Endothelial cell of umbilical vein (primary cell): ENCODE results near the gene FICD. TPM values are rescaled to one million over a fixed set of nuclear protein-coding genes. Genes with fewer than 3 reads are reported as not detected.

ENCODE experiments used
- BruUV-seq: library from RNA; stranded (reverse); fragments of 400-500 nt; replicated peaks from 2 replicates; lab custom pipeline; 2021; lab: Mats Ljungman, UMichigan
- CTCF ChIA-PET: fragments of 300-600, 350-600 bp; sonication (Branson Sonifier 250); formaldehyde crosslinking; loops from one replicate; lab custom pipeline; 2021; ENCODE audit warnings: antibody characterized with exemption, inconsistent platforms; lab: Charles Lee
- POLR2A ChIA-PET: fragments of 300-600, 350-600 bp; sonication (Branson Sonifier 250); formaldehyde crosslinking; loops from one replicate; lab custom pipeline; 2021; ENCODE audit warnings: antibody characterized with exemption, inconsistent platforms; lab: Charles Lee
- DNase-seq: peaks from one replicate; pipeline ENCODE4 v3.0.0-alpha.2; 2011; ENCODE audit warnings: low read depth, low spot score
- FAIRE-seq: peaks from 2 replicates; lab custom pipeline; 2011; peaks lifted over from hg19 to GRCh38; lab: Jason Lieb, UNC
- H2AFZ ChIP-seq: 2 replicates; pipeline ENCODE4 v1.6.0; 2012; ENCODE audit warnings: low read depth, low read length, control low read depth, inconsistent platforms
- H3K27ac ChIP-seq: 2 replicates; pipeline ENCODE4 v1.5.1; 2011; ENCODE audit warnings: low read depth, mild to moderate bottlenecking, control low read depth, low read length, moderate library complexity; ENCODE audit not compliant: insufficient read depth
- H3K27me3 ChIP-seq, 2 experiments: 2 replicates each; pipeline versions ENCODE4 v1.6.0 to v1.6.1; 2011; ENCODE audit warnings: low read length in 2 of 2, mixed read lengths in 1 of 2; ENCODE audit not compliant: control insufficient read depth in 2 of 2, insufficient read depth in 2 of 2
- H3K36me3 ChIP-seq, 2 experiments: 2 replicates in 1 of 2; 3 replicates in 1 of 2; pipeline ENCODE4 v1.5.1; 2011; ENCODE audit warnings: low read length in 2 of 2, mild to moderate bottlenecking in 1 of 2, moderate library complexity in 1 of 2; ENCODE audit not compliant: control insufficient read depth in 2 of 2, insufficient read depth in 2 of 2; ENCODE audit errors: extremely low read depth in 1 of 2
- H3K4me1 ChIP-seq: 3 replicates; pipeline ENCODE4 v1.5.1; 2011; ENCODE audit warnings: mild to moderate bottlenecking, low read length; ENCODE audit not compliant: control insufficient read depth, insufficient read depth; ENCODE audit errors: extremely low read depth
- H3K4me2 ChIP-seq: 2 replicates; pipeline ENCODE4 v1.6.1; 2011; ENCODE audit warnings: low read length, control low read depth, mixed read lengths; ENCODE audit not compliant: insufficient read depth
- H3K4me3 ChIP-seq, 3 experiments: fragments of 200-600 bp in 1 of 3; sonication (generic), shearing (Covaris generic) in 1 of 3; replicated peaks in 1 of 3; 2 replicates each; pipeline ENCODE4 v1.5.1; 2011 to 2016; ENCODE audit warnings: control low read depth in 3 of 3, low read length in 3 of 3, mild to moderate bottlenecking in 2 of 3, inconsistent platforms in 1 of 3, low read depth in 1 of 3, moderate library complexity in 1 of 3; ENCODE audit not compliant: insufficient read depth in 1 of 3
- H3K79me2 ChIP-seq: 2 replicates; pipeline ENCODE4 v1.6.0; 2012; ENCODE audit warnings: low read length, inconsistent platforms; ENCODE audit not compliant: control insufficient read depth, insufficient read depth
- H3K9ac ChIP-seq: replicated peaks from 2 replicates; pipeline ENCODE3; 2011; ENCODE audit warnings: low read length, control low read depth; ENCODE audit not compliant: insufficient read depth; ENCODE audit errors: extremely low read depth
- H3K9me1 ChIP-seq: replicated peaks from 3 replicates; pipeline ENCODE4 v1.6.0; 2011; ENCODE audit warnings: mild to moderate bottlenecking, low read length; ENCODE audit not compliant: control insufficient read depth, insufficient read depth; ENCODE audit errors: extremely low read depth
- H3K9me3 ChIP-seq: replicated peaks from 2 replicates; pipeline ENCODE4 v1.5.1; 2012; ENCODE audit warnings: low read length, inconsistent platforms; ENCODE audit not compliant: control insufficient read depth, insufficient read depth
- H4K20me1 ChIP-seq: replicated peaks from 2 replicates; pipeline ENCODE3; 2011; ENCODE audit warnings: mild to moderate bottlenecking, low read length; ENCODE audit not compliant: control insufficient read depth, insufficient read depth; ENCODE audit errors: extremely low read depth
- CTCF ChIP-seq, 2 donors: IDR thresholded peaks; 1 replicate in 1 of 2; 2 replicates in 1 of 2; pipeline ENCODE4 v1.5.1; 2011; ENCODE audit warnings: low read length in 2 of 2, mild to moderate bottlenecking in 2 of 2, moderate library complexity in 2 of 2, control low read depth in 1 of 2, inconsistent platforms in 1 of 2, low read depth in 1 of 2; ENCODE audit not compliant: insufficient read depth in 1 of 2; ENCODE audit errors: extremely low read depth in 1 of 2
- EZH2 ChIP-seq: IDR thresholded peaks from 2 replicates; pipeline ENCODE4 v1.6.1; 2012; ENCODE audit warnings: borderline replicate concordance, low read depth, mild to moderate bottlenecking, moderate library complexity, low read length, inconsistent platforms; ENCODE audit not compliant: severe bottlenecking
- FOS ChIP-seq: IDR thresholded peaks from 2 replicates; pipeline ENCODE4 v1.6.1; 2011; ENCODE audit warnings: mild to moderate bottlenecking, low read length, moderate library complexity, borderline replicate concordance; ENCODE audit not compliant: insufficient read depth
- GATA2 ChIP-seq: IDR thresholded peaks from 2 replicates; pipeline ENCODE4 v1.7.0; 2011; ENCODE audit warnings: low read depth, mild to moderate bottlenecking, moderate library complexity, mixed read lengths, low read length; ENCODE audit not compliant: insufficient read length, insufficient read depth
- JUN ChIP-seq: IDR thresholded peaks from 2 replicates; pipeline ENCODE4 v1.6.1; 2011; ENCODE audit warnings: borderline replicate concordance, low read depth; ENCODE audit not compliant: insufficient read length, insufficient read depth
- MAX ChIP-seq: IDR thresholded peaks from 2 replicates; pipeline ENCODE4 v1.6.1; 2011; ENCODE audit not compliant: insufficient read depth, insufficient read length
- MYC ChIP-seq: IDR thresholded peaks from one replicate; pipeline ENCODE4 v1.6.1; 2011; ENCODE audit warnings: mild to moderate bottlenecking, low read depth, low read length
- POLR2A ChIP-seq: IDR thresholded peaks from 2 replicates; pipeline ENCODE4 v1.6.1; 2012; ENCODE audit warnings: low read depth, mild to moderate bottlenecking, control low read depth, low read length
- POLR2AphosphoS5 ChIP-seq: IDR thresholded peaks from 2 replicates; pipeline ENCODE4 v1.6.1; 2012; ENCODE audit warnings: low read depth, mild to moderate bottlenecking, control low read depth, low read length, moderate library complexity; ENCODE audit not compliant: insufficient read depth
- dilution Hi-C: fragments of 300-500 bp; cut with MboI; formaldehyde crosslinking; loops from one replicate; pipeline ENCODE4 v1.15.0; 2019; ENCODE audit warnings: low sequenced_read_pairs; ENCODE audit not compliant: extremely low pct_ligation_motif_present
- intact Hi-C: fragments of 100-400 bp; cut with micrococcal nuclease; formaldehyde crosslinking; loops from one replicate; pipeline ENCODE4 v1.10.0; 2022
- polyA plus RNA-seq, 4 experiments: library from polyadenylated mRNA; depleted of rRNA in 3 of 4; stranded (reverse) in 3 of 4; unstranded in 1 of 4; fragments of >200 nt; gene quantifications; 2 replicates each; pipeline versions ENCODE4 v1.2.1 to v1.2.3, GENCODE V29; 2011 to 2012; ENCODE audit warnings: missing spikeins in 1 of 4
- total RNA-seq: library from RNA; stranded (reverse); gene quantifications from 2 replicates; pipeline ENCODE4 v1.2.3, GENCODE V29; 2021

FICD gene
- total and polyA plus RNA-seq, 2 donors (not counting 3 experiments of a cell fraction or from before 2014, with no cell fraction given), result 3.9 to 6.1 TPM

DNA sequence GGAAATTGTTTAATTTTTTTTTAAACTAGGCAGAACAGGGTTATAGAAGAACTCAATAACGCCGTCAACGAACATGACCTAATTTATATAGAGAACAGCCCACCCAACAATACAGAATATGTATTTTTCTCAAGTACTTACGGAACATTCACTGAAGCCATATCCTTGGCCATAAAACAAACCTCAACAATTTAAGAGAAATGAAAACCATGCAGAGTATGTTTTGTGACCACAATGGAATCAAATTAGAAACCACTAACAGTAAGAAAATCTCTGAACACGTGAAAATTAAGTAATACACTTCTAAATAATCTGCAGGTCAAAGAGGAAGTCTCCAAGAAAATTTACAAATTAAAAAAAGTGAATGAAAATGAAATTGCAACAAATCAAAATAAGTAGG lies 36.5 kb downstream of the FICD start:
- H3K27ac ChIP-seq, result no peak overlapping the region
- H3K4me3 ChIP-seq, result no peak overlapping the region
- BruUV-seq, result no TSS peak
- dilution Hi-C loops, result no loop called here
- H3K9ac ChIP-seq, result no peak overlapping the region
- no peaks in the 10 kb centered on the region for H3K9me3 ChIP-seq
- POLR2A ChIA-PET, result no interaction called here
- intact Hi-C loops, result no loop called here
- H3K4me2 ChIP-seq, result no peak overlapping the region
- H3K9me1 ChIP-seq, result no peaks in the 10 kb centered on the region
- TF ChIP-seq POLR2AphosphoS5, result no peak
- TF ChIP-seq MAX, result no peak
- TF ChIP-seq MYC, result no peak
- no peak for TF ChIP-seq CTCF (IDR thresholded peaks at IDR 0.05; ENCODE audit: extremely low read depth in 1 of 2, insufficient read depth in 1 of 2, low read depth in 1 of 2, low read length in 2 of 2)
- no peak for TF ChIP-seq GATA2
- TF ChIP-seq EZH2, result no peak
- TF ChIP-seq FOS, result no peak
- no peak for TF ChIP-seq POLR2A
- no peak for TF ChIP-seq JUN
- H2AFZ ChIP-seq, result no peak overlapping the region
- H3K36me3 ChIP-seq, result peaks cover 4 to 10% of the 10 kb centered on the region in 2 experiments
- no peak for FAIRE-seq
- no peaks in the 10 kb centered on the region for H3K27me3 ChIP-seq
- H3K79me2 ChIP-seq, result peaks cover 81% of the 10 kb centered on the region
- peaks cover 5% of the 10 kb centered on the region for H4K20me1 ChIP-seq
- CTCF ChIA-PET, result no interaction called here
- H3K4me1 ChIP-seq, result no peaks in the 10 kb centered on the region
- no peak for DNase-seq
